Common myeloid progenitor, CD34-positive (primary cell): Measurements from ENCODE around the gene CD52.

Experiments used
- CTCF ChIA-PET: fragments of 350-600 bp; sonication (Branson Sonifier 250); formaldehyde crosslinking; loops from one replicate; lab custom pipeline; 2021; ENCODE audit warnings: antibody characterized with exemption; lab: Charles Lee
- POLR2A ChIA-PET: fragments of 350-600 bp; sonication (Branson Sonifier 250); formaldehyde crosslinking; loops from one replicate; lab custom pipeline; 2021; ENCODE audit warnings: antibody characterized with exemption; lab: Charles Lee
- DNase-seq, 3 donors: peaks; one replicate each; pipeline versions ENCODE4 v3.0.0 to v3.0.0-alpha.2; 2013
- H3K27ac ChIP-seq, 2 experiments: 1 replicate in 1 of 2; 2 replicates in 1 of 2; pipeline ENCODE4 v1.7.0; 2013; ENCODE audit warnings: inconsistent platforms in 2 of 2, low read length in 2 of 2, mild to moderate bottlenecking in 2 of 2, low read depth in 1 of 2, moderate library complexity in 1 of 2; ENCODE audit not compliant: severe bottlenecking in 2 of 2, insufficient read depth in 1 of 2, poor library complexity in 1 of 2
- H3K27me3 ChIP-seq, 5 experiments: replicated peaks in 2 of 5; 1 replicate in 3 of 5; 2 replicates in 2 of 5; pipeline versions ENCODE4 v1.6.1 to v1.7.0; 2013; ENCODE audit warnings: low read length in 4 of 5, mild to moderate bottlenecking in 2 of 5, moderate library complexity in 2 of 5, inconsistent platforms in 1 of 5; ENCODE audit not compliant: insufficient read depth in 5 of 5, control insufficient read depth in 4 of 5
- H3K36me3 ChIP-seq, 4 experiments: 1 replicate in 2 of 4; 2 replicates in 2 of 4; pipeline versions ENCODE4 v1.6.1 to v1.7.0; 2013; ENCODE audit warnings: low read length in 3 of 4, control low read depth in 1 of 4, mild to moderate bottlenecking in 1 of 4; ENCODE audit not compliant: control insufficient read depth in 4 of 4, insufficient read depth in 4 of 4
- H3K4me1 ChIP-seq, 4 experiments: 1 replicate in 3 of 4; 2 replicates in 1 of 4; pipeline versions ENCODE4 v1.6.1 to v1.7.1; 2013; ENCODE audit warnings: low read length in 3 of 4, mild to moderate bottlenecking in 3 of 4, control low read depth in 1 of 4, inconsistent platforms in 1 of 4, moderate library complexity in 1 of 4; ENCODE audit not compliant: control insufficient read depth in 4 of 4, insufficient read depth in 4 of 4; ENCODE audit errors: control extremely low read depth in 1 of 4
- H3K4me3 ChIP-seq, 7 experiments: 1 replicate in 4 of 7; 2 replicates in 3 of 7; pipeline versions ENCODE4 v1.5.1 to v1.7.0; 2013; ENCODE audit warnings: mild to moderate bottlenecking in 7 of 7, low read length in 6 of 7, moderate library complexity in 6 of 7, inconsistent platforms in 2 of 7, low read depth in 2 of 7, control low read depth in 1 of 7; ENCODE audit not compliant: insufficient read depth in 4 of 7, control insufficient read depth in 1 of 7; ENCODE audit errors: extremely low read depth in 1 of 7
- H3K9me3 ChIP-seq, 5 experiments: 1 replicate in 4 of 5; 2 replicates in 1 of 5; pipeline versions ENCODE4 v1.6.1 to v1.7.1; 2013; ENCODE audit warnings: low read length in 4 of 5, mild to moderate bottlenecking in 2 of 5, inconsistent platforms in 1 of 5, low read depth in 1 of 5, moderate library complexity in 1 of 5; ENCODE audit not compliant: control insufficient read depth in 4 of 5, insufficient read depth in 2 of 5; ENCODE audit errors: control extremely low read depth in 1 of 5
- WGBS: methylation state at CpG from one replicate; pipeline ENCODE4 v1.1.5; 2013; ENCODE audit not compliant: insufficient coverage; 5-methylcytosine and 5-hydroxymethylcytosine counted together

CD52 gene

DNA sequence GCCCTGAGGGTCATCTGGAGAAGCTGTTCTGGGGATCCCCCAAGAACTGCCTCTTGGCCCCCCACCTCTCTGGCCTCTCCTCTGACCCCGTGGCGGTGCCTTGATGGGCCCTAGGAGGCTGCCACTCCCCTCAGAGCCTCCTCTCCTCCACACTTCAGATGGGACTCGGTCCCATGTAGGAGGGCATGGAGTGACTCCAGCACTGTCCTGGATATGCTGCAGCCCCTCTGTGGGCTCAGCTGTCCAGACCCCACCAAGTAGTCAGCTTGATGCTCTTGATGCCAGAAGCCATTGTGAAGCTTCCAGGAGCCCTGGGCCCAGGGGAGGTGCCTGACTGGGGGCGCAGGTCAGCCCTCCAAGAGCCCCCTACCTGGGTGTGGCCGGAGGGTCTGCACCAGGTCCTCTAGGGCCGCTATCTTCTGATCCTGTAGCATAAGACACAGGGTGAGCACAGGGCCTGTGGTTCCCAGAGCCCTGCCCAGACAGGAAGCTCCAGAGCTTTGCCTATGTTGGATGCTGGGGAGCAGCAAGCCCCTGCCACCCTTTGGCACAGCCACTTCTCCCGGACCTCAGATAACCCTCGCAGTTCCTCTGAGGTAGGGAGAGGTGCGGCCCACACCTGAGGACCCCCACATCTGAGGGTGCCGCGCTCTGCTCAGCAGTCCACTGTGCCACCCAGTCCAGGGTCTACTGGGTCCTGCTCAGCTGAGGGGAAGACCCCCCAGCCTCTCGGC lies 20.5 kb upstream of the CD52 start:
- WGBS, result 100% methylated on average over 9 of the region's 12 CpGs
- CTCF ChIA-PET, result interaction anchor here (0.8 to 1.9 kb wide), 5 partner anchors 10 to 25 kb away, joined by 3 to 5 read pairs (median 4); partner anchors contain the start of gene SH3BGRL3
- POLR2A ChIA-PET, result no interaction called here

DNA sequence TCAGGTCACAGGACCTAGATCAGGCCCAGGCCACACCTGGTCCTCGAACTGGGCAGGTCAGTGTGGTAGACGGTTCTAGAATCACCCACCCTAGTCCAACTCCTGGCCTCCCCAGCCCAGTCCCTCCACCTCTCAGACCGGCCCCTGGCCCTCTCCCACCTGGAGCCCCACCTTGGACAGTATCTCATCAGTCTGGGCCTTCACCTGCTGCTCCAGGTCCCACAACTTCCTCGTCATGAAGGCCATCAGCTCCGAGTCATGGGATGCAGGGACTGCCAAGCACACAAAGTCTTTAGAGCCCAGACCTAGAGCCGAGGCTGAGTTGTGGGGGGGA lies 20.0 kb upstream of the CD52 start:
- peaks cover 0 to 46% (median 13%) of the 10 kb centered on the region in 4 experiments for H3K36me3 ChIP-seq
- no peaks in the 10 kb centered on the region for H3K27me3 ChIP-seq
- no peak for DNase-seq
- H3K27ac ChIP-seq, result no peak overlapping the region
- CTCF ChIA-PET, result interaction anchor here (1.7 kb wide), 1 partner anchor 24 kb away, joined by 5 read pairs; no protein-coding TSS in a partner anchor
- POLR2A ChIA-PET, result no interaction called here
- no peaks in the 10 kb centered on the region for H3K9me3 ChIP-seq
- peaks cover 0 to 8% (median 5%) of the 10 kb centered on the region in 4 experiments for H3K4me1 ChIP-seq
- WGBS, result 71% methylated on average over 4 of the region's 6 CpGs
- H3K4me3 ChIP-seq, result no peak overlapping the region

More for the DNA sequence above, 20.5 kb upstream of the CD52 start:
- Histone ChIP-seq H3K4me1 (peaks cover 2 to 12% (median 6%) of the 10 kb centered on the region in 4 experiments), H3K36me3 (peaks cover 0 to 46% (median 13%) of the 10 kb centered on the region in 4 experiments), H3K27me3 (no peaks in the 10 kb centered on the region), H3K27ac (no peak overlapping the region), H3K9me3 (no peaks in the 10 kb centered on the region), H3K4me3 (no peak overlapping the region)
- DNase-seq, result no peak

DNA sequence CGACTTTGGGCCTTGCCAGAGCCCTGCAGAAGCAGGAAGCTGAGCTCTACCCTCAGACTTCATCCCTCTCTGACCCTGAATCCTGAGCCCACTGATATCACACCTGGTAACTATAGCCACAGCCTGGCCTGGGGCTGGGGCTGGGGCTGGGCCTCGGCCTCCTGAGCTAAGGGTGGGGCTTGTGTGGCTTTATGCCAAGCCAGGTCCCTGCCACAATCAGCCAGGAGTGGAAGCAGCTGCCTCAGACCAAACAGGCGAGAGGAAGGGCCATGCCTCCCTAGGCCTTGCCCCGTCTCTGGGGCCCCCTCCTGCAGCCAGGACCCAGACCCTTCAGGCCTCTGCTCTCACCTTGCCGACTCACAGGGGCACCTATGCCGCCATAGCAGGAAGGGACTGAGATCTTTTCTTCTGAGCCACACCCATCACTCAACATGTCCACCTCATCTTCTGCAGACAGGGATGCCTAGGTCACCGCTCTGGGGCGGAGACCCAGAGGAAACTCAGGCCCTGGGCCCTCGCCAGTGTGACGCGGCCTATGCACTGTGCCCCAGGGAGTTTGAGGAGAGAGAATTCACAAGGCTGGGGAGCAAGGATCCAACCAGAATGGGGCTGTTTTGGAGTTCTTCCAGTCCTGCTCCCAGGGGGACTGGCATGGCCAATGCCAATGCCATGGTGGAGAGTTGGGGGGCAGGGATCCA lies 17.0 kb upstream of the CD52 start:
- 99% methylated on average over 7 of the region's 11 CpGs for WGBS
- Histone ChIP-seq H3K4me3 (no peak overlapping the region), H3K27ac (no peak overlapping the region), H3K27me3 (no peaks in the 10 kb centered on the region), H3K9me3 (no peaks in the 10 kb centered on the region), H3K4me1 (peaks cover 0 to 12% (median 4%) of the 10 kb centered on the region in 4 experiments), H3K36me3 (peaks cover 0 to 30% (median 10%) of the 10 kb centered on the region in 4 experiments)
- CTCF ChIA-PET, result interaction anchor here (1.0 to 3.1 kb wide), 5 partner anchors 12 to 66 kb away, joined by 3 to 9 read pairs (median 4); partner anchors contain the start of genes CD52 and CEP85
- DNase-seq, result no peak
- POLR2A ChIA-PET, result interaction anchor here (0.7 kb wide), 1 partner anchor 12 kb away, joined by 4 read pairs; no protein-coding TSS in a partner anchor

DNA sequence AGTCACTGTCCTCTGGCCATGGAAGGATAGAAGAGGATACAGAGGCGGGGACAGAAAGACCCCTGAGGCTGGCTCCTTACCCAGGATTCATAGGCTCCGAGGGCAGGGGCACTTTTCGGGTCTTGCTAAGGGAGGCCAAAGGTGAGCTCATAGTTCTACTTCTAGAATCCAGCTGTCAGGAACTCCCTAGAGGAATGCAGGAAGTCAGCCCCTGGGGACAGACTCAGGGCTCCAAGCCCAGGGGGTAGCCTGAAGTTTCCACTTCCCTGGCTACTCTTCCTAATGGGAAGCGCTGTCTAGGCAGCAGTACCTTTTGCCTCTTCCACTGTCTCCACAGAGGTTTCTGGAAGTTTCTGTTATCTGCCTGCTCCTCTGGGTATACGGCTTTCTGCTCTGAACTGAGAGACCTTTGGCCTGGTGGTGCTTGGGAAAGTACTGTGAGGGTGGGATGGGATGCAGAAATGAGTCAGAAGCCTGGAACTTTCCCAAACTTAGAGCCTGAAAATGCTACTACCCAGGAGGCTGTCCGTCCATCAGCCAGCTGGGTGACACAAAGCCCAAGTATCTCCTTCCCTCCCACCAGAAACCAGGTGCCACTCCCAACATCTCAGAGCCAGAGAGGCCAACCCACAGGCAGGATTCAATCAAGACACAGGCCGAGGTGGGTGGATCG lies 14.9 kb upstream of the CD52 start:
- ChIA-PET CTCF (interaction anchor here (0.9 to 1.0 kb wide), 2 partner anchors 18 to 28 kb away, joined by 3 to 4 read pairs; no protein-coding TSS in a partner anchor), POLR2A (no interaction called here)
- no peaks in the 10 kb centered on the region for H3K27me3 ChIP-seq
- peaks cover 14 to 27% (median 20%) of the 10 kb centered on the region in 4 experiments for H3K4me1 ChIP-seq
- H3K36me3 ChIP-seq, result peaks cover 0 to 11% (median 2%) of the 10 kb centered on the region in 4 experiments
- no peak for DNase-seq
- H3K9me3 ChIP-seq, result no peaks in the 10 kb centered on the region
- H3K27ac ChIP-seq, result no peak overlapping the region
- no peak overlapping the region for H3K4me3 ChIP-seq
- WGBS, result 96% methylated on average over 4 of the region's 8 CpGs

DNA sequence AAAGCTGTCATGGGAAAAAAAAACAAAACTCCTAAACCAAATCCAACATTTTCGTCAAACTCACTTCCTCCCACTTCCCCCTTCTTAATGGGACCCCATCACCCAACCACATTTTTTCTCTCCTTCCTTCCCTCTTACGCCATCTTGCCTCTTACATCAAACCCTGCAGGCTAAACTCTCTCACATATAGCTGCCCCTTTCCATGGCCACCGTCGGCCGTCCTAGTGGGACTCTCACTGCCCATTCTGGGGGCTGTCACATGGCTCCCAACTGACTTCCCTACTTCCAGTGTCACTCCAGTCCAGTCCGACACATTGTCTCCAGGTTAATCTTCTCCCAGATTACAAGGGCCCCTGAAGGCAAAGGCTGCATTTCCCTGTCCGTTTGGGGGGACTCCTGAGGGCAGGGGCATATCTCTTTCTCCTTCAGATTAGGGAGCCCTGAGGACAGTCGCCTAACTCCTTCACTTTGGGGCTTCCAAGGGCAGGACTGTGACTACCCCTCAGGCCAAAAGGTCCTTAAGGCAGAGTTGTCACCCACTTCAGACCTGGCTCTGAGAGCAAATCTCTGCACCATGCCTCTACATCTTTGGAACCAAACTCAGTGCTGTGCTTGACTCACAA lies 12.0 kb upstream of the CD52 start:
- no peaks in the 10 kb centered on the region for H3K9me3 ChIP-seq
- peak overlapping the region; percentile 69 to 98 (median 90) for H3K4me3 ChIP-seq
- peak overlapping the region; percentile 75 to 91 for H3K27ac ChIP-seq
- peaks cover 14 to 33% (median 26%) of the 10 kb centered on the region in 4 experiments for H3K4me1 ChIP-seq
- H3K36me3 ChIP-seq, result peaks cover 0 to 9% (median 1%) of the 10 kb centered on the region in 4 experiments
- WGBS, result 11% methylated on average over 8 of the region's 8 CpGs
- ChIA-PET POLR2A (no interaction called here), CTCF (interaction anchor here (0.9 to 4.8 kb wide), 3 partner anchors 12 to 58 kb away, joined by 3 to 27 read pairs (median 26); partner anchors contain the start of gene CD52)
- DNase-seq, result peak in 1 of 3 donors; percentile 33
- H3K27me3 ChIP-seq, result no peaks in the 10 kb centered on the region
